ENCODE results near the gene CASP10. TPM values are rescaled to one million over a fixed set of nuclear protein-coding genes. Genes with fewer than 3 reads are reported as not detected.

Gene CASP10
- total and polyA plus RNA-seq, 2 of the 4 experiments (the other 2 are of a cell fraction), result 0.12 to 0.90 TPM

DNA sequence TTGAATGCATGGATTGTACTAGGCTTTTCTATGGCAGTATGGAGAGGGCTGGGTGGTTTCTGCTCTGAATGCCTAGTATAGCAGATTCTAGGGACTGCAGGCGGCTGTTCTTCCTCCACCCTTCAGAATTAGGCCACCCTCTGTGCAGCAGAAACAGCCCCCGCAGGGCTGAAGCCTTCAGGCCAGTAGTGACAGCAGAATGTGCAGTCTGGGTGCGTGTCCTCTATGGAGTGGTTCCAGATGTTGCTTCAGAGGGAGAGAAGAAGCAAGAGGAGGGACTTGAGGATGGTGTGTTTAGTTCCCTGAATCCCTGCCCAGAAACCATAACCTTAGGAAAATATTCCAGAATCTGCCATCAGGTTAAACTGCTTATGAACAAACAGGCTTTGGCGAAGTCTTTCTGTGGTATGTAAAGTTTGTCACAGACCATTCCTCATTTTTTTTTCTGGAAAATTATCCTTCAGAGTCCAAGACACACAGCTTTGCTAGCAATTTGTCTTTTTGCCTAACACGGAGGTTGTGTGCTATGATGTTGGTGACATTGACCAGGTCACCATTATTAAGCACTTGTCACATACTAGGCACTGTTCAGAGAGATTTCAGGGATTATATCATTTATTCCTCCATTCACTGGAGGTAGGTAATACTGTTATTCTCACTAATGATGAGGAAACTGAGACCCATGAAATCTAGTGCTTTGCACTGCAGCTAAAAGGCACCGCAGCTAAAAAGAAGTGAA, 21.1 kb downstream of the CASP10 start:
- Histone ChIP-seq H2AK5ac (ENCODE audit: low read depth, low read length) (no peak overlapping the region), H4K91ac (ENCODE audit: insufficient read depth, low read depth, low read length) (no peak overlapping the region), H4K20me1 (ENCODE audit: insufficient read depth, low read length) (no peaks in the 10 kb centered on the region), H3K4me3 (ENCODE audit: insufficient read depth, low read depth, low read length) (no peak overlapping the region), H3K4me1 (ENCODE audit: control insufficient read depth, insufficient read depth, low read length) (no peaks in the 10 kb centered on the region), H3K18ac (ENCODE audit: low read depth, low read length) (no peak overlapping the region), H4K8ac (ENCODE audit: low read depth in 2 of 2, low read length in 2 of 2) (no peak overlapping the region), H3K23ac (ENCODE audit: low read depth, low read length) (no peak overlapping the region), H2AK9ac (replicated peaks; ENCODE audit: low read depth, low read length, poor library complexity) (no peak overlapping the region), H3K9me1 (ENCODE audit: insufficient read depth, low read length) (no peaks in the 10 kb centered on the region), H2BK15ac (ENCODE audit: low read depth, low read length) (no peak overlapping the region), H3K27ac (ENCODE audit: insufficient read depth, low read length) (no peak overlapping the region), H3K9me3 (ENCODE audit: control insufficient read depth, insufficient read depth, low read length) (no peaks in the 10 kb centered on the region), H3K79me1 (ENCODE audit: low read depth in 1 of 2, low read length in 2 of 2) (no peaks in the 10 kb centered on the region), H3K4ac (ENCODE audit: low read depth, low read length) (no peak overlapping the region), H2BK20ac (ENCODE audit: low read depth, low read length) (no peak overlapping the region), H3K27me3 (ENCODE audit: control insufficient read depth, insufficient read depth, low read length) (no peaks in the 10 kb centered on the region), H2BK120ac (ENCODE audit: low read depth, low read length) (no peak overlapping the region), H2BK5ac (ENCODE audit: low read depth, low read length, poor library complexity, severe bottlenecking) (no peak overlapping the region), H3K4me2 (ENCODE audit: low read depth, low read length) (no peak overlapping the region), H3K14ac (replicated peaks; ENCODE audit: low read depth, low read length) (no peak overlapping the region), H3K56ac (ENCODE audit: extremely low read depth, insufficient read depth, low read length) (no peak overlapping the region), H3K9ac (ENCODE audit: low read depth, low read length) (no peak overlapping the region), H3K36me3 (ENCODE audit: control insufficient read depth, insufficient read depth, low read length) (no peaks in the 10 kb centered on the region), H4K5ac (ENCODE audit: low read depth, low read length) (no peak overlapping the region), H2AFZ (replicated peaks; ENCODE audit: low read length, poor library complexity) (no peak overlapping the region)
- ATAC-seq (ENCODE audit: low read depth) (peak; percentile 93), DNase-seq (peak; percentile 69)
- no peak for TF ChIP-seq POLR2A (IDR thresholded peaks at IDR 0.05; ENCODE audit: low read depth, low read length)
- peak; percentile 44; the same call in 1 of the 2 replicates for TF ChIP-seq CEBPB (IDR thresholded peaks at IDR 0.05; ENCODE audit: low read depth, low read length)
- TF ChIP-seq CHD1 (IDR thresholded peaks at IDR 0.05; ENCODE audit: low read depth, low read length), result no peak
- POLR2A ChIA-PET (ENCODE audit: unreplicated experiment), result no interaction called here
- in situ Hi-C loops (cut with MboI; ENCODE audit: low sequenced_read_pairs), result no loop called here
- WGBS, 2 experiments (ENCODE audit: extremely low coverage in 2 of 2, insufficient read length in 1 of 2), result no CpG with 5 or more reads among the region's 6 CpGs
- intact Hi-C loops (cut with micrococcal nuclease), result no loop called here
- dilution Hi-C loops (cut with HindIII; ENCODE audit: low sequenced_read_pairs, unreplicated experiment), result no loop called here
- CTCF ChIA-PET, result interaction anchor here (0.6 kb wide), 1 partner anchor 49 kb away, joined by 3 read pairs; no protein-coding TSS in a partner anchor
- BruUV-seq (replicated peaks), result no TSS peak

Measured in IMR-90 (cell line).